Spleen (tissue), 11 donors: ENCODE results near the gene MT1B. TPM values are rescaled to one million over a fixed set of nuclear protein-coding genes. Genes with fewer than 3 reads are reported as not detected.

Source experiments
- DNase-seq: peaks from one replicate; pipeline ENCODE4 v3.0.0-alpha.2; 2020
- H3K27ac ChIP-seq, 8 donors: fragments of 200-600 bp; sonication (generic) in 7 of 8; 1 replicate in 4 of 8; 2 replicates in 4 of 8; pipeline versions ENCODE4 v1.5.0 to v1.8.0; 2016 to 2021; ENCODE audit warnings: inconsistent platforms in 4 of 8, mild to moderate bottlenecking in 4 of 8, moderate library complexity in 1 of 8
- H3K27me3 ChIP-seq, 7 donors: fragments of 200-600 bp; sonication (generic) in 6 of 7; replicated peaks in 1 of 7; 1 replicate in 4 of 7; 2 replicates in 3 of 7; pipeline versions ENCODE4 v1.5.0 to v1.8.0; 2016 to 2021; ENCODE audit warnings: inconsistent platforms in 3 of 7, mild to moderate bottlenecking in 1 of 7
- H3K36me3 ChIP-seq, 6 donors: fragments of 200-600 bp; sonication (generic) in 5 of 6; 1 replicate in 4 of 6; 2 replicates in 2 of 6; pipeline versions ENCODE4 v1.5.0 to v1.8.0; 2016 to 2021; ENCODE audit warnings: inconsistent platforms in 2 of 6
- H3K4me1 ChIP-seq, 6 donors: fragments of 200-600 bp; sonication (generic) in 5 of 6; 1 replicate in 3 of 6; 2 replicates in 3 of 6; pipeline versions ENCODE4 v1.5.0 to v1.8.0; 2016 to 2021; ENCODE audit warnings: inconsistent platforms in 3 of 6
- H3K4me3 ChIP-seq, 8 donors: fragments of 200-600 bp; sonication (generic) in 7 of 8; 1 replicate in 4 of 8; 2 replicates in 4 of 8; pipeline versions ENCODE4 v1.5.0 to v1.8.0; 2016 to 2021; ENCODE audit warnings: inconsistent platforms in 4 of 8, mild to moderate bottlenecking in 4 of 8, moderate library complexity in 2 of 8
- H3K9me3 ChIP-seq, 8 donors: fragments of 200-600 bp; sonication (generic) in 7 of 8; 1 replicate in 4 of 8; 2 replicates in 4 of 8; pipeline versions ENCODE4 v1.5.0 to v1.8.0; 2016 to 2021; ENCODE audit warnings: inconsistent platforms in 4 of 8
- CTCF ChIP-seq, 11 experiments: fragments of 200-600 bp in 7 of 11; fragments of 450-650 bp in 4 of 11; sonication (generic) in 4 of 11; IDR thresholded peaks in 8 of 11; conservative IDR thresholded peaks in 3 of 11; 1 replicate in 7 of 11; 2 replicates in 4 of 11; pipeline versions ENCODE4 v1.4.0 to v1.8.0; 2016 to 2021; ENCODE audit warnings: antibody characterized with exemption in 11 of 11, inconsistent platforms in 4 of 11, mild to moderate bottlenecking in 1 of 11
- POLR2A ChIP-seq, 3 donors: fragments of 450-650 bp; IDR thresholded peaks; one replicate each; pipeline ENCODE4 v1.5.1; 2017; ENCODE audit warnings: antibody characterized with exemption in 3 of 3, mild to moderate bottlenecking in 1 of 3
- POLR2AphosphoS5 ChIP-seq, 3 donors: sonication (generic); formaldehyde crosslinking; IDR thresholded peaks; one replicate each; pipeline ENCODE4 v1.5.1; 2017; ENCODE audit warnings: antibody characterized with exemption in 3 of 3
- WGBS, 5 donors: extraction: QIAGEN DNeasy Blood & Tissue Kit in 3 of 5; methylation state at CpG; one replicate each; pipeline versions ENCODE4 v1.1.5 to v1.1.7; 2013 to 2018; 5-methylcytosine and 5-hydroxymethylcytosine counted together
- intact Hi-C: fragments of 100-400 bp; cut with DNase I; formaldehyde crosslinking; loops from one replicate; pipeline ENCODE4 v1.15.0; 2023; ENCODE audit warnings: low total_unique reads
- polyA plus RNA-seq, 3 donors: library from polyadenylated mRNA; stranded (reverse); fragments of 200-250 nt; gene quantifications; one replicate each; pipeline ENCODE4 v1.2.1, GENCODE V29; 2013
- total RNA-seq, 7 donors: library from RNA; depleted of rRNA in 3 of 7; stranded (reverse); fragments of >200 nt in 3 of 7; fragmentation: NEBNext Ultra II Directional in 4 of 7; extraction: Animal tissue kit (Norgen Biotek cat#: 25700) in 4 of 7; gene quantifications; one replicate each; pipeline versions ENCODE4 v1.1.0 to v1.2.1, GENCODE V29; 2016 to 2021
- donor health status: healthy with polysubstance abuse.
- donor health status: DM: no; HTN: no; CAD: no; lungs with moderate emphysema.
- donor health status: DM: no; HTN: no; CAD: no.
- donor health status: Bipolar disorder and iron deficiency.
- donor health status: healthy.
- donor health status: DM: no; HTN: no; CAD: no.
- donor health status: DM: yes; HTN: yes; CAD: no.

The MT1B gene
- total and polyA plus RNA-seq, 10 donors = not detected

GRCh38 chr16:56647641-56648431 is 3.9 kb upstream of the MT1B start:
- WGBS, 5 donors = 26 to 52% (median 32%) methylated on average over 31 to 33 of the region's 33 CpGs
- Histone ChIP-seq H3K9me3 (no peaks in the 10 kb centered on the region), H3K27ac (no peak overlapping the region), H3K4me3 (no peak overlapping the region), H3K4me1 (peaks cover 4 to 16% (median 14%) of the 10 kb centered on the region in 6 donors), H3K36me3 (no peaks in the 10 kb centered on the region), H3K27me3 (peaks cover 0 to 81% (median 18%) of the 10 kb centered on the region in 7 donors)
- intact Hi-C loops = no loop called here
- DNase-seq = peak; percentile 49
- TF ChIP-seq POLR2AphosphoS5 (IDR thresholded peaks at IDR 0.05) (no peak), POLR2A (IDR thresholded peaks at IDR 0.05) (no peak), CTCF (IDR thresholded peaks at IDR 0.05 in 8 of 11, conservative IDR thresholded peaks at IDR 0.05 in 3 of 11) (no peak)

GRCh38 chr16:56649271-56649670 is 2.4 kb upstream of the MT1B start:
- intact Hi-C loops = no loop called here
- WGBS, 5 donors = 91 to 96% (median 94%) methylated on average over 2 of the region's 2 CpGs
- no peaks in the 10 kb centered on the region for H3K36me3 ChIP-seq
- no peak for TF ChIP-seq CTCF (IDR thresholded peaks at IDR 0.05 in 8 of 11, conservative IDR thresholded peaks at IDR 0.05 in 3 of 11)
- no peak for TF ChIP-seq POLR2AphosphoS5 (IDR thresholded peaks at IDR 0.05)
- TF ChIP-seq POLR2A (IDR thresholded peaks at IDR 0.05) = no peak
- peak; percentile 47 for DNase-seq
- peaks cover 0 to 68% (median 11%) of the 10 kb centered on the region in 7 donors for H3K27me3 ChIP-seq
- no peak overlapping the region for H3K4me3 ChIP-seq
- no peaks in the 10 kb centered on the region for H3K9me3 ChIP-seq
- H3K27ac ChIP-seq = no peak overlapping the region
- peaks cover 0 to 2% (median 0%) of the 10 kb centered on the region in 6 donors for H3K4me1 ChIP-seq

- Histone ChIP-seq H3K27me3 (peaks cover 0 to 62% (median 11%) of the 10 kb centered on the region in 7 donors), H3K27ac (no peak overlapping the region), H3K4me3 (no peak overlapping the region), H3K9me3 (no peaks in the 10 kb centered on the region), H3K4me1 (no peaks in the 10 kb centered on the region), H3K36me3 (no peaks in the 10 kb centered on the region)
- no peak for DNase-seq
- 82 to 87% (median 83%) methylated on average over 3 of the region's 3 CpGs for WGBS, 5 donors
- intact Hi-C loops = no loop called here
- TF ChIP-seq CTCF (IDR thresholded peaks at IDR 0.05 in 8 of 11, conservative IDR thresholded peaks at IDR 0.05 in 3 of 11) (no peak), POLR2AphosphoS5 (IDR thresholded peaks at IDR 0.05) (no peak), POLR2A (IDR thresholded peaks at IDR 0.05) (no peak)
Measured at GRCh38 chr16:56649820-56650219, 1.9 kb upstream of the MT1B start.

- H3K4me1 ChIP-seq = peaks cover 0 to 6% (median 4%) of the 10 kb centered on the region in 6 donors
- no peak overlapping the region for H3K4me3 ChIP-seq
- no peak for DNase-seq
- 44 to 67% (median 58%) methylated on average over 1 of the region's 1 CpG for WGBS, 5 donors
- intact Hi-C loops = no loop called here
- no peak for TF ChIP-seq POLR2AphosphoS5 (IDR thresholded peaks at IDR 0.05)
- TF ChIP-seq CTCF (IDR thresholded peaks at IDR 0.05 in 8 of 11, conservative IDR thresholded peaks at IDR 0.05 in 3 of 11) = no peak
- TF ChIP-seq POLR2A (IDR thresholded peaks at IDR 0.05) = no peak
- no peak overlapping the region for H3K27ac ChIP-seq
- no peaks in the 10 kb centered on the region for H3K36me3 ChIP-seq
- no peaks in the 10 kb centered on the region for H3K9me3 ChIP-seq
- peaks cover 0 to 42% (median 11%) of the 10 kb centered on the region in 7 donors for H3K27me3 ChIP-seq
Measured at GRCh38 chr16:56652600-56652999, 914 bp downstream of the MT1B start.
